Ovary (tissue), 9 donors: ENCODE results near the gene CPSF2. TPM values are rescaled to one million over a fixed set of nuclear protein-coding genes. Genes with fewer than 3 reads are reported as not detected.
"Not testable (repeated sequence)": the region's sequence is repeated elsewhere in the genome, so short reads cannot be mapped to it uniquely, and the experiment has no call there.

Source experiments
- DNase-seq, 5 donors: peaks; one replicate each; pipeline ENCODE4 v3.0.0-alpha.2; 2019 to 2020
- H3K27ac ChIP-seq, 2 donors: fragments of 200-600 bp; one replicate each; pipeline versions ENCODE4 v1.5.1 to v1.8.0; 2019 to 2022
- H3K27me3 ChIP-seq: fragments of 200-600 bp; one replicate; pipeline ENCODE4 v1.8.0; 2022
- H3K36me3 ChIP-seq: fragments of 200-600 bp; sonication (generic); one replicate; pipeline ENCODE4 v1.5.1; 2019
- H3K4me1 ChIP-seq: one replicate; pipeline ENCODE4 v1.8.1; 2013; ENCODE audit warnings: mild to moderate bottlenecking, moderate library complexity; ENCODE audit not compliant: insufficient read depth
- H3K4me3 ChIP-seq: fragments of 200-600 bp; sonication (generic); one replicate; pipeline ENCODE4 v1.5.1; 2017
- H3K9me3 ChIP-seq, 2 donors: fragments of 200-600 bp in 1 of 2; sonication (generic) in 1 of 2; one replicate each; pipeline versions ENCODE4 v1.5.1 to v1.8.1; 2013 to 2019; ENCODE audit warnings: mild to moderate bottlenecking in 1 of 2, moderate library complexity in 1 of 2
- EP300 ChIP-seq: sonication (generic); formaldehyde crosslinking; IDR thresholded peaks from one replicate; pipeline ENCODE4 v1.6.1; 2017; ENCODE audit warnings: antibody characterized with exemption
- POLR2A ChIP-seq: fragments of 450-650 bp; IDR thresholded peaks from one replicate; pipeline ENCODE4 v1.6.1; 2017; ENCODE audit warnings: antibody characterized with exemption, mild to moderate bottlenecking, moderate library complexity
- WGBS, 3 donors: extraction: QIAGEN DNeasy Blood & Tissue Kit in 1 of 3; methylation state at CpG; one replicate each; pipeline versions ENCODE4 v1.1.5 to v1.1.7; 2013 to 2017; 5-methylcytosine and 5-hydroxymethylcytosine counted together
- intact Hi-C, 4 donors: fragments of 100-400 bp; cut with DNase I; formaldehyde crosslinking; loops; one replicate each; pipeline versions ENCODE4 v1.11.0 to v1.15.1; 2022 to 2023
- polyA plus RNA-seq, 2 donors: library from polyadenylated mRNA; stranded (reverse); fragments of 200-250 nt in 1 of 2; fragments of 350-450 nt in 1 of 2; fragmentation: Illumina TruSeq in 1 of 2; extraction: RNeasy Lipid Tissue Mini Kit (QIAGEN cat#74804) in 1 of 2; gene quantifications; one replicate each; pipeline ENCODE4 v1.2.3, GENCODE V29; 2013 to 2014
- total RNA-seq, 7 donors: library from RNA; depleted of rRNA in 2 of 7; stranded (reverse); fragments of >200 nt in 2 of 7; fragmentation: NEBNext Ultra II Directional in 3 of 7; extraction: Animal tissue kit (Norgen Biotek cat#: 25700) in 3 of 7; gene quantifications; one replicate each; pipeline versions ENCODE4 v1.1.0 to v1.2.4, GENCODE V29; 2016 to 2023
- TF ChIP-seq, protein P1 (sequence below), 3 donors: fragments of 450-650 bp in 2 of 3; fragments of 200-600 bp in 1 of 3; IDR thresholded peaks; one replicate each; pipeline versions ENCODE4 v1.5.1 to v1.8.0; 2016 to 2022; ENCODE audit warnings: antibody characterized with exemption in 3 of 3, mild to moderate bottlenecking in 1 of 3
- donor health status: DM: no; HTN: no; CAD: no; lungs with moderate emphysema.
- donor health status: DM: no; HTN: no; CAD: no.
- donor health status: Bipolar disorder and iron deficiency.
- donor health status: DM: yes; HTN: yes; CAD: no.
- donor health status: DM: no; HTN: no; CAD: no.
- donor health status: DM: yes; HTN: yes; CAD: no.

CPSF2 gene
- total and polyA plus RNA-seq, 9 donors: 9.2 to 61.9 (median 37.7) TPM

- no peaks in the 10 kb centered on the region for H3K27me3 ChIP-seq
- peaks cover 1% of the 10 kb centered on the region for H3K4me1 ChIP-seq
- no peak overlapping the region for H3K27ac ChIP-seq
- H3K4me3 ChIP-seq: no peak overlapping the region
- DNase-seq: no peak
- no peaks in the 10 kb centered on the region for H3K36me3 ChIP-seq
- no peaks in the 10 kb centered on the region for H3K9me3 ChIP-seq
- no peak for TF ChIP-seq POLR2A
- TF ChIP-seq, protein P1, sequence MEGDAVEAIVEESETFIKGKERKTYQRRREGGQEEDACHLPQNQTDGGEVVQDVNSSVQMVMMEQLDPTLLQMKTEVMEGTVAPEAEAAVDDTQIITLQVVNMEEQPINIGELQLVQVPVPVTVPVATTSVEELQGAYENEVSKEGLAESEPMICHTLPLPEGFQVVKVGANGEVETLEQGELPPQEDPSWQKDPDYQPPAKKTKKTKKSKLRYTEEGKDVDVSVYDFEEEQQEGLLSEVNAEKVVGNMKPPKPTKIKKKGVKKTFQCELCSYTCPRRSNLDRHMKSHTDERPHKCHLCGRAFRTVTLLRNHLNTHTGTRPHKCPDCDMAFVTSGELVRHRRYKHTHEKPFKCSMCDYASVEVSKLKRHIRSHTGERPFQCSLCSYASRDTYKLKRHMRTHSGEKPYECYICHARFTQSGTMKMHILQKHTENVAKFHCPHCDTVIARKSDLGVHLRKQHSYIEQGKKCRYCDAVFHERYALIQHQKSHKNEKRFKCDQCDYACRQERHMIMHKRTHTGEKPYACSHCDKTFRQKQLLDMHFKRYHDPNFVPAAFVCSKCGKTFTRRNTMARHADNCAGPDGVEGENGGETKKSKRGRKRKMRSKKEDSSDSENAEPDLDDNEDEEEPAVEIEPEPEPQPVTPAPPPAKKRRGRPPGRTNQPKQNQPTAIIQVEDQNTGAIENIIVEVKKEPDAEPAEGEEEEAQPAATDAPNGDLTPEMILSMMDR (IDR thresholded peaks at IDR 0.05): no peak
- no peak for TF ChIP-seq EP300
- WGBS, 3 donors: 86 to 90% (median 86%) methylated on average over 3 of the region's 3 CpGs
- intact Hi-C loops: no loop called here
Measured at GRCh38 chr14:92161521-92161920, 39.8 kb downstream of the CPSF2 start.

DNA sequence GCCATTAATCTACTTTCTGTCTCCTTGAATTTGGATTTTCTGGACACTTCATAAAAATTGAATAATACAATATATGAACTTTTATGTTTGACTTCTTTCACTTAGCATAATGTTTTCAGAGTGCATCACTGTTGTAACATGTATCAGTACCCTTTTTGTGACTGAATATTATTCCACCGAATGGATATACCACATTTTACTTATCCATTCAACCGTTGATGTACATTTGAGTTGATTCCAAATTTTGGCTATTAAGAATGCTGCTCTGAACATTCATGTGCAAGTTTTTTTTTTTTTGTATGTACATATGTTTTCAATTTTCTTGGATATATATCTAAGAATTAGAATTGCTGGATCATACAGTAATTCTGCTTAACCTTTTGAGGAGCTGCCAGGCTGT, 43.2 kb downstream of the CPSF2 start:
- TF ChIP-seq, protein P1 (IDR thresholded peaks at IDR 0.05): no peak
- TF ChIP-seq EP300 (no peak), POLR2A (no peak)
- no peaks in the 10 kb centered on the region for H3K9me3 ChIP-seq
- H3K27ac ChIP-seq: no peak overlapping the region
- DNase-seq: no peak
- no peaks in the 10 kb centered on the region for H3K27me3 ChIP-seq
- intact Hi-C loops: no loop called here
- 95 to 99% (median 98%) methylated on average over 2 of the region's 2 CpGs for WGBS, 3 donors
- H3K36me3 ChIP-seq: no peaks in the 10 kb centered on the region
- peaks cover 1% of the 10 kb centered on the region for H3K4me1 ChIP-seq
- H3K4me3 ChIP-seq: no peak overlapping the region

GRCh38 chr14:92173668-92174067, 51.9 kb downstream of the CPSF2 start:
- 76 to 87% (median 82%) methylated on average over 2 of the region's 2 CpGs for WGBS, 3 donors
- no peak overlapping the region for H3K4me3 ChIP-seq
- no peak overlapping the region for H3K27ac ChIP-seq
- intact Hi-C loops: no loop called here
- DNase-seq: no peak
- TF ChIP-seq, protein P1 (IDR thresholded peaks at IDR 0.05): no peak
- TF ChIP-seq POLR2A: no peak
- TF ChIP-seq EP300: no peak
- H3K27me3 ChIP-seq: no peaks in the 10 kb centered on the region
- H3K4me1 ChIP-seq: no peaks in the 10 kb centered on the region
- no peaks in the 10 kb centered on the region for H3K9me3 ChIP-seq
- H3K36me3 ChIP-seq: no peaks in the 10 kb centered on the region

GRCh38 chr14:92175811-92176210, 54.0 kb downstream of the CPSF2 start:
- Histone ChIP-seq H3K27me3 (no peaks in the 10 kb centered on the region), H3K27ac (no peak overlapping the region), H3K36me3 (no peaks in the 10 kb centered on the region), H3K9me3 (no peaks in the 10 kb centered on the region), H3K4me1 (no peaks in the 10 kb centered on the region), H3K4me3 (no peak overlapping the region)
- TF ChIP-seq EP300: no peak
- TF ChIP-seq POLR2A: no peak
- TF ChIP-seq, protein P1 (IDR thresholded peaks at IDR 0.05): no peak
- WGBS, 3 donors: 44 to 51% (median 49%) methylated on average over 2 of the region's 2 CpGs
- intact Hi-C loops: no loop called here
- DNase-seq: no peak

DNA sequence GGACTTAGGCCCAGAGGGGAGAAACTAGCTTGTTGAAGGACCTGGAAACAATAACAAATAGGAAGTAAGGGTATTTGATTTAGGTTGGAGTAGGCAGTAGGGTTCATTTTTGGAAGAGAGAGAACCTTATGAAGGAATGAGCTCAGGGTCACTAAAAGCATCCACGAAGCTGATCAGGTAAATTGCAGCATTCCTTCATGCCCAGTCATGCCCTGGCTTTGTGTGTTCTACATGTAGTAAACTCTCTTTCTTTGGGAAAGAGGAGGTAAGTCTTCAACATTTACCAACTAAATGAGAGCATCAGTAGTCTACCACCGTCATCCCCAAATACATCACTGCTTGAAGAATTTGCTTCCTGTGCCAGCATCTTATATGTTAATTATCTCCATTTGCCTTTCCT, 54.7 kb downstream of the CPSF2 start:
- intact Hi-C loops: no loop called here
- H3K4me1 ChIP-seq: no peaks in the 10 kb centered on the region
- H3K27ac ChIP-seq: no peak overlapping the region
- no peaks in the 10 kb centered on the region for H3K36me3 ChIP-seq
- TF ChIP-seq, protein P1 (IDR thresholded peaks at IDR 0.05): no peak
- TF ChIP-seq EP300 (no peak), POLR2A (no peak)
- 68 to 78% (median 74%) methylated on average over 2 of the region's 2 CpGs for WGBS, 3 donors
- H3K9me3 ChIP-seq: no peaks in the 10 kb centered on the region
- no peak overlapping the region for H3K4me3 ChIP-seq
- no peaks in the 10 kb centered on the region for H3K27me3 ChIP-seq
- DNase-seq: no peak

GRCh38 chr14:92179178-92179577, 57.4 kb downstream of the CPSF2 start:
- H3K4me3 ChIP-seq, H3K27me3 ChIP-seq, H3K36me3 ChIP-seq, H3K9me3 ChIP-seq, intact Hi-C loops, H3K4me1 ChIP-seq, H3K27ac ChIP-seq, DNase-seq: not testable (repeated sequence)
